ENCODE results near the gene PFDN6.

GRCh38 chr6:33292996-33293682 is 3.7 kb downstream of the PFDN6 start:
- no peak for TF ChIP-seq TOX (CRISPR knock-in tag; IDR thresholded peaks at IDR 0.05; ENCODE audit: borderline replicate concordance)
- TF ChIP-seq ZNF565 (CRISPR knock-in tag; conservative IDR thresholded peaks at IDR 0.05; ENCODE audit: low read depth), result no peak
- no peak for TF ChIP-seq CREB5 (CRISPR knock-in tag; IDR thresholded peaks at IDR 0.05; ENCODE audit: low read depth)
- TF ChIP-seq ESRRG (CRISPR knock-in tag; IDR thresholded peaks at IDR 0.05), result no peak
- no peak for TF ChIP-seq PATZ1 (CRISPR knock-in tag; IDR thresholded peaks at IDR 0.05; ENCODE audit: borderline replicate concordance)
- no peak for TF ChIP-seq CSRNP3 (CRISPR knock-in tag; IDR thresholded peaks at IDR 0.05)
- TF ChIP-seq ISL1 (CRISPR knock-in tag; IDR thresholded peaks at IDR 0.05), result no peak
- no peak for TF ChIP-seq POU6F1 (CRISPR knock-in tag; IDR thresholded peaks at IDR 0.05; ENCODE audit: borderline replicate concordance, low read depth)
- no peak for TF ChIP-seq ZFP3 (CRISPR knock-in tag; IDR thresholded peaks at IDR 0.05)
- no peak for TF ChIP-seq PPARA (CRISPR knock-in tag; IDR thresholded peaks at IDR 0.05; ENCODE audit: borderline replicate concordance)
- no peak for TF ChIP-seq GLIS3 (CRISPR knock-in tag; IDR thresholded peaks at IDR 0.05)
- TF ChIP-seq ARNTL (CRISPR knock-in tag; IDR thresholded peaks at IDR 0.05; ENCODE audit: borderline replicate concordance, low read depth), result no peak
- TF ChIP-seq ZC3H10 (CRISPR knock-in tag; IDR thresholded peaks at IDR 0.05), result no peak
- TF ChIP-seq ZFP30 (CRISPR knock-in tag; IDR thresholded peaks at IDR 0.05), result no peak
